H1 (cell line): ENCODE measurements around the gene PDZD2. TPM values are rescaled to one million over a fixed set of nuclear protein-coding genes. Genes with fewer than 3 reads are reported as not detected.

Source experiments
- CREB1 ChIP-seq: IDR thresholded peaks from 2 replicates; pipeline ENCODE4 v1.6.1; 2012; ENCODE audit warnings: inconsistent platforms
- NRF1 ChIP-seq: IDR thresholded peaks from 2 replicates; pipeline ENCODE4 v1.6.1; 2011; ENCODE audit warnings: mild to moderate bottlenecking, low read depth, low read length, improper control_type of control experiment
- SP2 ChIP-seq: IDR thresholded peaks from 2 replicates; pipeline ENCODE4 v1.6.1; 2012; ENCODE audit warnings: mild to moderate bottlenecking, low read length, inconsistent platforms
- SRF ChIP-seq: IDR thresholded peaks from 2 replicates; pipeline ENCODE4 v1.6.1; 2011; ENCODE audit warnings: mild to moderate bottlenecking, low read depth, low read length, moderate library complexity
- polyA plus RNA-seq, 7 experiments: library from polyadenylated mRNA; depleted of rRNA in 3 of 7; stranded (reverse) in 5 of 7; unstranded in 2 of 7; fragments of >200 nt in 5 of 7; fragments of 200-250 nt in 2 of 7; gene quantifications; 1 replicate in 5 of 7; 2 replicates in 1 of 7; 4 replicates in 1 of 7; pipeline versions ENCODE4 v1.2.1 to v1.2.3, GENCODE V29; 2011 to 2013; ENCODE audit warnings: missing spikeins in 2 of 7, mixed read lengths in 2 of 7
- total RNA-seq: library from RNA; stranded (reverse); fragmentation: NEBNext Ultra II Directional; extraction: Animal tissue kit (Norgen Biotek cat#: 25700); gene quantifications from 2 replicates; pipeline ENCODE4 v1.2.1, GENCODE V29; 2021
- TF ChIP-seq, protein P1 (sequence below): fragments of 300-600 bp; sonication (generic); IDR thresholded peaks from 2 replicates; pipeline ENCODE4 v1.7.1; 2012; ENCODE audit warnings: low read length, moderate library complexity, mild to moderate bottlenecking, inconsistent platforms; ENCODE audit not compliant: insufficient replicate concordance

PDZD2 gene
- total and polyA plus RNA-seq, 2 of the 8 experiments (the other 6 are each of a cell fraction or from before 2014, with no cell fraction given) = 1.2 to 6.8 TPM

DNA sequence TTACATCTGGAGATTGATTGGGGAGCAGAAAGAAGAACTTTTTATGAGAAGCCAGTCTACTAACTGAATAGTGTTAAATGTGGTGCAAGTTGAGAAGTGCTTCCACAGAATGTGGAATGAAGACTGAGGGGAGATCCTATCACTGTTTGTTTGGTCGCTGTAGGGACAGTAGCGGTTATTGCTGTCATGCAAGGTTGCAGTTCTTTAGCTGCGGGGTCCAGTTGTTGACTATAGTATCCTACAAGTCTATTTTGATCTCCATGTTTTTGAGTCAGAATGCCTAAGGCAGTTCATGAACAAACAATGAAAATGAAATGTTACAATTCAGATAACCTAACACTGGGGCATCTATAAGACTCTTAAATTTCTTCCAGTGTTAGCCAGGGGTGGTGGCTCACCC, 45.3 kb upstream of the PDZD2 start (continued):
- TF ChIP-seq, protein P1, sequence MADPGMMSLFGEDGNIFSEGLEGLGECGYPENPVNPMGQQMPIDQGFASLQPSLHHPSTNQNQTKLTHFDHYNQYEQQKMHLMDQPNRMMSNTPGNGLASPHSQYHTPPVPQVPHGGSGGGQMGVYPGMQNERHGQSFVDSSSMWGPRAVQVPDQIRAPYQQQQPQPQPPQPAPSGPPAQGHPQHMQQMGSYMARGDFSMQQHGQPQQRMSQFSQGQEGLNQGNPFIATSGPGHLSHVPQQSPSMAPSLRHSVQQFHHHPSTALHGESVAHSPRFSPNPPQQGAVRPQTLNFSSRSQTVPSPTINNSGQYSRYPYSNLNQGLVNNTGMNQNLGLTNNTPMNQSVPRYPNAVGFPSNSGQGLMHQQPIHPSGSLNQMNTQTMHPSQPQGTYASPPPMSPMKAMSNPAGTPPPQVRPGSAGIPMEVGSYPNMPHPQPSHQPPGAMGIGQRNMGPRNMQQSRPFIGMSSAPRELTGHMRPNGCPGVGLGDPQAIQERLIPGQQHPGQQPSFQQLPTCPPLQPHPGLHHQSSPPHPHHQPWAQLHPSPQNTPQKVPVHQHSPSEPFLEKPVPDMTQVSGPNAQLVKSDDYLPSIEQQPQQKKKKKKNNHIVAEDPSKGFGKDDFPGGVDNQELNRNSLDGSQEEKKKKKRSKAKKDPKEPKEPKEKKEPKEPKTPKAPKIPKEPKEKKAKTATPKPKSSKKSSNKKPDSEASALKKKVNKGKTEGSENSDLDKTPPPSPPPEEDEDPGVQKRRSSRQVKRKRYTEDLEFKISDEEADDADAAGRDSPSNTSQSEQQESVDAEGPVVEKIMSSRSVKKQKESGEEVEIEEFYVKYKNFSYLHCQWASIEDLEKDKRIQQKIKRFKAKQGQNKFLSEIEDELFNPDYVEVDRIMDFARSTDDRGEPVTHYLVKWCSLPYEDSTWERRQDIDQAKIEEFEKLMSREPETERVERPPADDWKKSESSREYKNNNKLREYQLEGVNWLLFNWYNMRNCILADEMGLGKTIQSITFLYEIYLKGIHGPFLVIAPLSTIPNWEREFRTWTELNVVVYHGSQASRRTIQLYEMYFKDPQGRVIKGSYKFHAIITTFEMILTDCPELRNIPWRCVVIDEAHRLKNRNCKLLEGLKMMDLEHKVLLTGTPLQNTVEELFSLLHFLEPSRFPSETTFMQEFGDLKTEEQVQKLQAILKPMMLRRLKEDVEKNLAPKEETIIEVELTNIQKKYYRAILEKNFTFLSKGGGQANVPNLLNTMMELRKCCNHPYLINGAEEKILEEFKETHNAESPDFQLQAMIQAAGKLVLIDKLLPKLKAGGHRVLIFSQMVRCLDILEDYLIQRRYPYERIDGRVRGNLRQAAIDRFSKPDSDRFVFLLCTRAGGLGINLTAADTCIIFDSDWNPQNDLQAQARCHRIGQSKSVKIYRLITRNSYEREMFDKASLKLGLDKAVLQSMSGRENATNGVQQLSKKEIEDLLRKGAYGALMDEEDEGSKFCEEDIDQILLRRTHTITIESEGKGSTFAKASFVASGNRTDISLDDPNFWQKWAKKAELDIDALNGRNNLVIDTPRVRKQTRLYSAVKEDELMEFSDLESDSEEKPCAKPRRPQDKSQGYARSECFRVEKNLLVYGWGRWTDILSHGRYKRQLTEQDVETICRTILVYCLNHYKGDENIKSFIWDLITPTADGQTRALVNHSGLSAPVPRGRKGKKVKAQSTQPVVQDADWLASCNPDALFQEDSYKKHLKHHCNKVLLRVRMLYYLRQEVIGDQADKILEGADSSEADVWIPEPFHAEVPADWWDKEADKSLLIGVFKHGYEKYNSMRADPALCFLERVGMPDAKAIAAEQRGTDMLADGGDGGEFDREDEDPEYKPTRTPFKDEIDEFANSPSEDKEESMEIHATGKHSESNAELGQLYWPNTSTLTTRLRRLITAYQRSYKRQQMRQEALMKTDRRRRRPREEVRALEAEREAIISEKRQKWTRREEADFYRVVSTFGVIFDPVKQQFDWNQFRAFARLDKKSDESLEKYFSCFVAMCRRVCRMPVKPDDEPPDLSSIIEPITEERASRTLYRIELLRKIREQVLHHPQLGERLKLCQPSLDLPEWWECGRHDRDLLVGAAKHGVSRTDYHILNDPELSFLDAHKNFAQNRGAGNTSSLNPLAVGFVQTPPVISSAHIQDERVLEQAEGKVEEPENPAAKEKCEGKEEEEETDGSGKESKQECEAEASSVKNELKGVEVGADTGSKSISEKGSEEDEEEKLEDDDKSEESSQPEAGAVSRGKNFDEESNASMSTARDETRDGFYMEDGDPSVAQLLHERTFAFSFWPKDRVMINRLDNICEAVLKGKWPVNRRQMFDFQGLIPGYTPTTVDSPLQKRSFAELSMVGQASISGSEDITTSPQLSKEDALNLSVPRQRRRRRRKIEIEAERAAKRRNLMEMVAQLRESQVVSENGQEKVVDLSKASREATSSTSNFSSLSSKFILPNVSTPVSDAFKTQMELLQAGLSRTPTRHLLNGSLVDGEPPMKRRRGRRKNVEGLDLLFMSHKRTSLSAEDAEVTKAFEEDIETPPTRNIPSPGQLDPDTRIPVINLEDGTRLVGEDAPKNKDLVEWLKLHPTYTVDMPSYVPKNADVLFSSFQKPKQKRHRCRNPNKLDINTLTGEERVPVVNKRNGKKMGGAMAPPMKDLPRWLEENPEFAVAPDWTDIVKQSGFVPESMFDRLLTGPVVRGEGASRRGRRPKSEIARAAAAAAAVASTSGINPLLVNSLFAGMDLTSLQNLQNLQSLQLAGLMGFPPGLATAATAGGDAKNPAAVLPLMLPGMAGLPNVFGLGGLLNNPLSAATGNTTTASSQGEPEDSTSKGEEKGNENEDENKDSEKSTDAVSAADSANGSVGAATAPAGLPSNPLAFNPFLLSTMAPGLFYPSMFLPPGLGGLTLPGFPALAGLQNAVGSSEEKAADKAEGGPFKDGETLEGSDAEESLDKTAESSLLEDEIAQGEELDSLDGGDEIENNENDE = no peak
- no peak for TF ChIP-seq SRF
- no peak for TF ChIP-seq CREB1
- no peak for TF ChIP-seq NRF1
- TF ChIP-seq SP2 = no peak
- TF ChIP-seq, all 59 proteins: peak for 0
